Hepatocyte (in vitro differentiated cells): ENCODE data around the gene LRRC36. TPM values are rescaled to one million over a fixed set of nuclear protein-coding genes. Genes with fewer than 3 reads are reported as not detected.

Source experiments
- DNase-seq: peaks from one replicate; pipeline ENCODE4 v3.0.0-alpha.2; 2016; ENCODE audit warnings: low spot score
- H2AFZ ChIP-seq: fragments of 200-600 bp; sonication (generic); 2 replicates; pipeline ENCODE4 v1.6.0; 2016; ENCODE audit warnings: antibody characterized with exemption, mild to moderate bottlenecking
- H3K27ac ChIP-seq: fragments of 200-600 bp; sonication (generic); 2 replicates; pipeline ENCODE4 v1.5.1; 2016; ENCODE audit warnings: mild to moderate bottlenecking
- H3K27me3 ChIP-seq: fragments of 200-600 bp; sonication (generic); 2 replicates; pipeline ENCODE4 v1.6.1; 2016
- H3K36me3 ChIP-seq: fragments of 200-600 bp; sonication (generic); replicated peaks from 2 replicates; pipeline ENCODE4 v1.5.1; 2016; ENCODE audit warnings: low read depth; ENCODE audit not compliant: insufficient read depth
- H3K4me1 ChIP-seq: fragments of 200-600 bp; sonication (generic); 2 replicates; pipeline ENCODE4 v1.5.1; 2016; ENCODE audit warnings: mild to moderate bottlenecking, moderate library complexity; ENCODE audit not compliant: insufficient read depth
- H3K4me2 ChIP-seq: fragments of 200-600 bp; sonication (generic); 2 replicates; pipeline ENCODE4 v1.6.0; 2016
- H3K4me3 ChIP-seq: fragments of 200-600 bp; sonication (generic); 2 replicates; pipeline ENCODE4 v1.5.1; 2016; ENCODE audit warnings: mild to moderate bottlenecking
- H3K79me2 ChIP-seq: fragments of 200-600 bp; sonication (generic); 2 replicates; pipeline ENCODE4 v1.6.0; 2017; ENCODE audit warnings: mild to moderate bottlenecking
- H3K9me2 ChIP-seq: fragments of 200-600 bp; sonication (generic); replicated peaks from 2 replicates; pipeline ENCODE4 v1.6.0; 2017; ENCODE audit warnings: mild to moderate bottlenecking; ENCODE audit not compliant: insufficient read depth
- H3K9me3 ChIP-seq: fragments of 200-600 bp; sonication (generic); 2 replicates; pipeline ENCODE4 v1.5.1; 2016; ENCODE audit warnings: low read depth, mild to moderate bottlenecking
- H4K20me1 ChIP-seq: fragments of 200-600 bp; sonication (generic); 2 replicates; pipeline ENCODE4 v1.6.0; 2016; ENCODE audit warnings: mild to moderate bottlenecking; ENCODE audit not compliant: insufficient read depth, poor library complexity, severe bottlenecking
- CTCF ChIP-seq: fragments of 200-600 bp; sonication (generic); IDR thresholded peaks from 2 replicates; pipeline ENCODE4 v1.5.1; 2016; ENCODE audit warnings: antibody characterized with exemption, mild to moderate bottlenecking; ENCODE audit not compliant: poor library complexity
- EZH2 ChIP-seq: fragments of 200-600 bp; sonication (generic); IDR thresholded peaks from 2 replicates; pipeline ENCODE4 v1.6.1; 2016; ENCODE audit warnings: antibody characterized with exemption, mild to moderate bottlenecking, borderline replicate concordance
- EZH2phosphoT487 ChIP-seq: fragments of 200-600 bp; sonication (generic); IDR thresholded peaks from one replicate; pipeline ENCODE4 v1.6.1; 2018; ENCODE audit warnings: antibody characterized with exemption, mild to moderate bottlenecking, low read depth, moderate library complexity; ENCODE audit not compliant: unreplicated experiment, severe bottlenecking
- WGBS: methylation state at CpG from one replicate; pipeline ENCODE4 v1.1.6; 2016; ENCODE audit warnings: low lambda C conversion rate; ENCODE audit errors: missing lambda C conversion rate; 5-methylcytosine and 5-hydroxymethylcytosine counted together
- polyA plus RNA-seq: library from polyadenylated mRNA; unstranded; fragments of >200 nt; fragmentation: Nextera tagmentation; extraction: Ambion mirVana; gene quantifications from 2 replicates; pipeline ENCODE4 v1.2.1, GENCODE V29; 2016
- total RNA-seq: library from RNA; depleted of rRNA; stranded (reverse); fragments of >200 nt; gene quantifications from 2 replicates; pipeline ENCODE4 v1.2.3, GENCODE V29; 2014

Gene LRRC36
- total and polyA plus RNA-seq, 2 experiments from 2014 or later: 0.23 to 0.69 TPM

- no peaks in the 10 kb centered on the region for H3K9me3 ChIP-seq
- 85% methylated on average over 4 of the region's 4 CpGs for WGBS
- no peak overlapping the region for H3K4me2 ChIP-seq
Measured at GRCh38 chr16:67342616-67343015, 16.0 kb downstream of the LRRC36 start.

DNA sequence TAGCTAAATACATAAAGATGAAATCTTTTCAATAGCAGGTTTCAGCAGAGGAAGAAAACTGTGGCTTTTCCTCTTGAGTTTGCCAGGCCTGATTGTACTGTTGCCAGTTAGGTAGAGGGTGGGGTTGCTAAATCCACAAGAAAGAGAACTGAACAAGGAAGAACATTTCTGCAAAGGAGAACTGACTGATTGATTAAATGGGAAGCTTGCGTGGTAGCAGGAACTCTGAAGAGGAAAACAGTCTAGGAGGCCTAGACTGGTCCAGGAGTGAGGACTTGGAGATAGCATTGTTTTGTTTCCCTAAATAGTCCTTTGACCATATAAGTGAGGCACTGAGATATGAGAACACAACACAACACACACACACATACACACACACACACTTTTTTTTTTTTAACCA lies 18.8 kb downstream of the LRRC36 start:
- Histone ChIP-seq H3K9me3 (no peaks in the 10 kb centered on the region), H3K9me2 (no peaks in the 10 kb centered on the region), H3K36me3 (no peaks in the 10 kb centered on the region), H4K20me1 (no peaks in the 10 kb centered on the region), H2AFZ (no peak overlapping the region), H3K4me2 (no peak overlapping the region), H3K79me2 (no peaks in the 10 kb centered on the region), H3K27ac (no peak overlapping the region), H3K4me3 (no peak overlapping the region), H3K27me3 (no peaks in the 10 kb centered on the region), H3K4me1 (no peaks in the 10 kb centered on the region)
- no peak for DNase-seq
- no peak for TF ChIP-seq CTCF
- TF ChIP-seq EZH2phosphoT487: no peak
- no peak for TF ChIP-seq EZH2
- WGBS: 91% methylated on average over 1 of the region's 1 CpG

More at GRCh38 chr16:67342616-67343015, 16.0 kb downstream of the LRRC36 start:
- no peaks in the 10 kb centered on the region for H4K20me1 ChIP-seq
- no peaks in the 10 kb centered on the region for H3K4me1 ChIP-seq
- TF ChIP-seq EZH2: no peak
- TF ChIP-seq CTCF: no peak
- no peak for TF ChIP-seq EZH2phosphoT487
- H3K79me2 ChIP-seq: no peaks in the 10 kb centered on the region
- no peak for DNase-seq
- H2AFZ ChIP-seq: no peak overlapping the region
- no peaks in the 10 kb centered on the region for H3K9me2 ChIP-seq
- no peaks in the 10 kb centered on the region for H3K27me3 ChIP-seq
- H3K36me3 ChIP-seq: no peaks in the 10 kb centered on the region
- no peak overlapping the region for H3K4me3 ChIP-seq
- H3K27ac ChIP-seq: no peak overlapping the region

GRCh38 chr16:67346341-67346740 lies 19.7 kb downstream of the LRRC36 start:
- Histone ChIP-seq H3K27ac (no peak overlapping the region), H2AFZ (no peak overlapping the region), H3K9me2 (no peaks in the 10 kb centered on the region), H3K36me3 (no peaks in the 10 kb centered on the region), H4K20me1 (no peaks in the 10 kb centered on the region), H3K79me2 (no peaks in the 10 kb centered on the region), H3K4me3 (no peak overlapping the region), H3K27me3 (no peaks in the 10 kb centered on the region), H3K4me1 (no peaks in the 10 kb centered on the region), H3K9me3 (no peaks in the 10 kb centered on the region), H3K4me2 (no peak overlapping the region)
- TF ChIP-seq CTCF: no peak
- no peak for TF ChIP-seq EZH2
- 70% methylated on average over 3 of the region's 3 CpGs for WGBS
- DNase-seq: no peak

- Histone ChIP-seq H3K4me2 (no peak overlapping the region), H3K27ac (no peak overlapping the region), H3K27me3 (no peaks in the 10 kb centered on the region), H3K36me3 (no peaks in the 10 kb centered on the region), H3K9me2 (no peaks in the 10 kb centered on the region), H3K4me3 (no peak overlapping the region), H3K4me1 (no peaks in the 10 kb centered on the region), H2AFZ (no peak overlapping the region), H3K9me3 (no peaks in the 10 kb centered on the region), H4K20me1 (no peaks in the 10 kb centered on the region), H3K79me2 (no peaks in the 10 kb centered on the region)
- TF ChIP-seq EZH2phosphoT487: no peak
- no peak for TF ChIP-seq EZH2
- peak; percentile 11 for TF ChIP-seq CTCF
- DNase-seq: no peak
Measured at GRCh38 chr16:67349172-67349571, 22.6 kb downstream of the LRRC36 start.
